HepG2 (cell line): ENCODE measurements around the gene SH3GL2.

ENCODE experiments used
- BRD4 ChIP-seq: sonication (generic); formaldehyde crosslinking; IDR thresholded peaks from 2 replicates; pipeline ENCODE4 v1.4.0; 2020; ENCODE audit warnings: missing genetic modification reagents
- DR1 ChIP-seq: sonication (generic); formaldehyde crosslinking; IDR thresholded peaks from 2 replicates; pipeline ENCODE4 v1.8.0; 2021; ENCODE audit warnings: mild to moderate bottlenecking, missing genetic modification reagents, inconsistent platforms
- EZH2 ChIP-seq: conservative IDR thresholded peaks from 2 replicates; pipeline ENCODE4 v1.6.1; 2012; ENCODE audit warnings: mild to moderate bottlenecking, low read depth, low read length, moderate library complexity
- RBM22 ChIP-seq: fragments of 200-400 bp; formaldehyde crosslinking; optimal IDR thresholded peaks from 2 replicates; pipeline ENCODE3; 2017; ENCODE audit warnings: mild to moderate bottlenecking, low read length, moderate library complexity
- SMC3 ChIP-seq: IDR thresholded peaks from 2 replicates; pipeline ENCODE4 v1.6.1; 2011; ENCODE audit warnings: low read length, improper control_type of control experiment
- TCF12 ChIP-seq, 2 experiments: fragments of 450-650 bp in 1 of 2; sonication (generic) in 1 of 2; formaldehyde crosslinking in 1 of 2; IDR thresholded peaks; 2 replicates each; pipeline versions ENCODE4 v1.6.1 to v1.8.0; 2017 to 2022; ENCODE audit warnings: antibody characterized with exemption in 1 of 2, mild to moderate bottlenecking in 1 of 2, missing genetic modification reagents in 1 of 2, moderate library complexity in 1 of 2
- ZBTB4 ChIP-seq: sonication (generic); formaldehyde crosslinking; IDR thresholded peaks from 2 replicates; pipeline ENCODE4 v1.4.0; 2020; ENCODE audit warnings: missing genetic modification reagents, mild to moderate bottlenecking, borderline replicate concordance
- ZNF280D ChIP-seq: sonication (generic); formaldehyde crosslinking; IDR thresholded peaks from 2 replicates; pipeline ENCODE4 v1.5.1; 2020; ENCODE audit warnings: mild to moderate bottlenecking, missing genetic modification reagents

GRCh38 chr9:17772223-17772622 is 193.4 kb downstream of the SH3GL2 start:
- TF ChIP-seq DR1 = no peak
- TF ChIP-seq EZH2 = no peak
- no peak for TF ChIP-seq RBM22
- TF ChIP-seq ZBTB4 (CRISPR knock-in tag) = no peak
- TF ChIP-seq TCF12 (IDR thresholded peaks at IDR 0.05) = no peak
- no peak for TF ChIP-seq TCF12 (CRISPR knock-in tag; IDR thresholded peaks at IDR 0.05)
- TF ChIP-seq BRD4 = no peak
- TF ChIP-seq ZNF280D (CRISPR knock-in tag) = no peak
- TF ChIP-seq SMC3 = no peak
